HepG2 (cell line): ENCODE measurements around the gene VCL. TPM values are rescaled to one million over a fixed set of nuclear protein-coding genes. Genes with fewer than 3 reads are reported as not detected.

Source experiments
- ATAC-seq: fragments of 200-7000 bp; cut with Tn5 transposase; 3 replicates; pipeline ENCODE4 v1.9.1; 2020; ENCODE audit warnings: mild to moderate bottlenecking, moderate library complexity
- BruUV-seq: library from RNA; stranded (reverse); fragments of 400-500 nt; replicated peaks from 2 replicates; lab custom pipeline; 2021; lab: Mats Ljungman, UMichigan
- CTCF ChIA-PET: fragments of 300-600 bp; formaldehyde crosslinking; extraction: SDS; loops from one replicate; lab custom pipeline; 2021; ENCODE audit warnings: low total read pairs, inconsistent platforms, low intra/inter-chr PET ratio; lab: Yijun Ruan, JAX
- POLR2A ChIA-PET: fragments of 350-600 bp; sonication (Branson Sonifier 250); formaldehyde crosslinking; loops from one replicate; lab custom pipeline; 2020; ENCODE audit warnings: antibody characterized with exemption, inconsistent platforms; lab: Yijun Ruan, JAX
- DNase-seq: peaks from one replicate; pipeline ENCODE4 v3.0.0-alpha.2; 2015; ENCODE audit warnings: low spot score
- FAIRE-seq: peaks from 3 replicates; lab custom pipeline; 2011; peaks lifted over from hg19 to GRCh38; lab: Jason Lieb, UNC
- H2AFZ ChIP-seq: one replicate; pipeline ENCODE4 v1.6.1; 2011; ENCODE audit warnings: low read length, inconsistent platforms
- H3K27ac ChIP-seq: fragments of 300-600 bp; 3 replicates; pipeline ENCODE4 v1.8.0; 2011; ENCODE audit warnings: mixed run types, mild to moderate bottlenecking, mixed read lengths, low read length, inconsistent platforms; ENCODE audit not compliant: insufficient read depth; ENCODE audit errors: extremely low read length
- H3K27me3 ChIP-seq, 2 experiments: fragments of 200-600 bp in 1 of 2; 2 replicates in 1 of 2; 3 replicates in 1 of 2; pipeline versions ENCODE4 v1.6.0 to v1.8.0; 2011; ENCODE audit warnings: low read length in 2 of 2, mild to moderate bottlenecking in 2 of 2, moderate library complexity in 2 of 2, inconsistent platforms in 1 of 2; ENCODE audit not compliant: insufficient read depth in 2 of 2, control insufficient read depth in 1 of 2
- H3K36me3 ChIP-seq, 2 experiments: fragments of 200-600 bp in 1 of 2; replicated peaks in 1 of 2; 2 replicates in 1 of 2; 3 replicates in 1 of 2; pipeline versions ENCODE4 v1.5.1 to v1.8.0; 2011; ENCODE audit warnings: low read length in 2 of 2, inconsistent platforms in 1 of 2; ENCODE audit not compliant: insufficient read depth in 2 of 2, control insufficient read depth in 1 of 2
- H3K4me1 ChIP-seq: 2 replicates; pipeline ENCODE4 v1.5.1; 2012; ENCODE audit warnings: low read length, inconsistent platforms; ENCODE audit not compliant: insufficient read depth
- H3K4me2 ChIP-seq: 2 replicates; pipeline ENCODE4 v1.6.0; 2011; ENCODE audit warnings: low read depth, low read length, inconsistent platforms
- H3K4me3 ChIP-seq, 3 experiments: fragments of 200-600 bp in 1 of 3; sonication (generic), shearing (Covaris generic) in 1 of 3; replicated peaks in 1 of 3; 2 replicates each; pipeline ENCODE4 v1.5.1; 2011 to 2016; ENCODE audit warnings: low read length in 3 of 3, inconsistent platforms in 2 of 3, low read depth in 2 of 3, mild to moderate bottlenecking in 2 of 3, control low read depth in 1 of 3, mixed read lengths in 1 of 3; ENCODE audit not compliant: insufficient read depth in 1 of 3
- H3K79me2 ChIP-seq: one replicate; pipeline ENCODE4 v1.6.1; 2011; ENCODE audit warnings: low read length, inconsistent platforms; ENCODE audit not compliant: insufficient read depth
- H3K9ac ChIP-seq: 2 replicates; pipeline ENCODE4 v1.6.0; 2011; ENCODE audit warnings: mild to moderate bottlenecking, low read depth, low read length, inconsistent platforms; ENCODE audit not compliant: insufficient read depth
- H3K9me3 ChIP-seq: 2 replicates; pipeline ENCODE4 v1.5.1; 2012; ENCODE audit warnings: mild to moderate bottlenecking, low read length
- H4K20me1 ChIP-seq: 2 replicates; pipeline ENCODE4 v1.6.0; 2011; ENCODE audit warnings: inconsistent platforms, mild to moderate bottlenecking, low read length, moderate library complexity; ENCODE audit not compliant: insufficient read depth
- ARID4A ChIP-seq: sonication (generic); formaldehyde crosslinking; IDR thresholded peaks from 2 replicates; pipeline ENCODE4 v1.5.0; 2020; ENCODE audit warnings: mild to moderate bottlenecking, missing genetic modification reagents, borderline replicate concordance
- DNMT1 ChIP-seq: sonication (generic); formaldehyde crosslinking; IDR thresholded peaks from 2 replicates; pipeline ENCODE4 v1.5.1; 2020; ENCODE audit warnings: mild to moderate bottlenecking, missing genetic modification reagents
- HNRNPH1 ChIP-seq: fragments of 200-400 bp; formaldehyde crosslinking; optimal IDR thresholded peaks from 2 replicates; pipeline ENCODE3; 2017; ENCODE audit warnings: mild to moderate bottlenecking, low read depth, low read length
- NFE2L2 ChIP-seq: fragments of 150-350 bp; IDR thresholded peaks from 2 replicates; pipeline ENCODE4 v1.6.1; 2014; ENCODE audit warnings: low read length
- PAX8 ChIP-seq: sonication (generic); formaldehyde crosslinking; IDR thresholded peaks from 2 replicates; pipeline ENCODE4 v1.8.0; 2022; ENCODE audit warnings: mild to moderate bottlenecking, missing genetic modification reagents, borderline replicate concordance
- SMARCE1 ChIP-seq: fragments of 450-650 bp; IDR thresholded peaks from 2 replicates; pipeline ENCODE4 v1.6.1; 2017; ENCODE audit warnings: borderline replicate concordance
- SNAPC2 ChIP-seq: sonication (generic); formaldehyde crosslinking; IDR thresholded peaks from 2 replicates; pipeline ENCODE4 v1.8.1; 2022; ENCODE audit warnings: mild to moderate bottlenecking, missing genetic modification reagents
- STAT6 ChIP-seq: sonication (generic); formaldehyde crosslinking; IDR thresholded peaks from 2 replicates; pipeline ENCODE4 v1.4.0; 2020; ENCODE audit warnings: missing genetic modification reagents, mild to moderate bottlenecking, borderline replicate concordance
- ZBTB34 ChIP-seq: sonication (generic); formaldehyde crosslinking; IDR thresholded peaks from 2 replicates; pipeline ENCODE4 v1.8.0; 2022; ENCODE audit warnings: mild to moderate bottlenecking, missing genetic modification reagents
- ZBTB42 ChIP-seq: sonication (generic); formaldehyde crosslinking; IDR thresholded peaks from 2 replicates; pipeline ENCODE4 v1.5.0; 2020; ENCODE audit warnings: mild to moderate bottlenecking, missing genetic modification reagents
- ZNF878 ChIP-seq: sonication (generic); formaldehyde crosslinking; IDR thresholded peaks from 2 replicates; pipeline ENCODE4 v1.8.1; 2023; ENCODE audit warnings: mild to moderate bottlenecking, missing genetic modification reagents, moderate library complexity
- WGBS: methylation state at CpG from one replicate; pipeline ENCODE4 v1.1.6; 2017; ENCODE audit warnings: low lambda C conversion rate; 5-methylcytosine and 5-hydroxymethylcytosine counted together
- in situ Hi-C: cut with HindIII; loops from 2 replicates; pipeline ENCODE4 v1.10.0; 2017; ENCODE audit warnings: low pct_unique_long_range_greater_than_20kb; ENCODE audit not compliant: extremely low pct_ligation_motif_present
- intact Hi-C: fragments of 100-400 bp; cut with micrococcal nuclease; formaldehyde crosslinking; loops from one replicate; pipeline ENCODE4 v1.10.0; 2022; ENCODE audit not compliant: unreplicated experiment
- polyA plus RNA-seq, 8 experiments: library from polyadenylated mRNA; depleted of rRNA in 3 of 8; stranded (reverse) in 7 of 8; unstranded in 1 of 8; fragments of >200 nt; fragmentation: Illumina TruSeq in 4 of 8; extraction: Trizol in 4 of 8; gene quantifications; 2 replicates each; pipeline versions ENCODE4 v1.2.1 to v1.2.3, GENCODE V29; 2011 to 2016; ENCODE audit warnings: low read depth in 4 of 8, missing spikeins in 1 of 8, mixed read lengths in 1 of 8; ENCODE audit not compliant: insufficient read depth in 1 of 8
- total RNA-seq, 5 experiments: library from RNA; depleted of rRNA; stranded (reverse); fragments of >200 nt; fragmentation: Illumina TruSeq; extraction: Trizol; gene quantifications; 2 replicates each; pipeline ENCODE4 v1.2.3, GENCODE V29; 2016; ENCODE audit warnings: low read depth in 1 of 5

Gene VCL
- total and polyA plus RNA-seq, 2 of the 13 experiments (the other 11 are each of a cell fraction or from before 2014, with no cell fraction given), result 17.3 to 26.9 TPM

GRCh38 chr10:74099836-74100235 is 101.9 kb downstream of the VCL start:
- TF ChIP-seq NFE2L2 (no peak), ZBTB34 (CRISPR knock-in tag) (no peak), ZBTB42 (CRISPR knock-in tag) (no peak), DNMT1 (no peak), ZNF878 (no peak), STAT6 (no peak), ARID4A (CRISPR knock-in tag) (no peak), HNRNPH1 (no peak), SNAPC2 (CRISPR knock-in tag) (no peak), SMARCE1 (no peak), PAX8 (CRISPR knock-in tag) (no peak)
- no peak for DNase-seq
- Histone ChIP-seq H3K4me2 (no peak overlapping the region), H3K4me3 (no peak overlapping the region), H4K20me1 (no peaks in the 10 kb centered on the region), H3K9me3 (no peaks in the 10 kb centered on the region), H3K27me3 (no peaks in the 10 kb centered on the region), H3K4me1 (no peaks in the 10 kb centered on the region), H3K79me2 (no peaks in the 10 kb centered on the region), H3K27ac (no peak overlapping the region), H3K36me3 (peaks cover 9 to 60% of the 10 kb centered on the region in 2 experiments), H3K9ac (no peak overlapping the region), H2AFZ (no peak overlapping the region)
- no TSS peak for BruUV-seq
- ATAC-seq, result no peak
- in situ Hi-C loops (no loop called here), intact Hi-C loops (no loop called here)
- WGBS, result 100% methylated on average over 3 of the region's 3 CpGs
- ChIA-PET POLR2A (no interaction called here), CTCF (no interaction called here)
- no peak for FAIRE-seq
